SK-N-SH (cell line): ENCODE results near the gene BORCS5. TPM values are rescaled to one million over a fixed set of nuclear protein-coding genes. Genes with fewer than 3 reads are reported as not detected.

Experiments used
- CTCF ChIA-PET: fragments of 300-600, 350-600 bp; formaldehyde crosslinking; extraction: SDS; loops from one replicate; lab custom pipeline; 2021; lab: Yijun Ruan, JAX
- POLR2A ChIA-PET: fragments of 350-600 bp; sonication (Branson Sonifier 250); formaldehyde crosslinking; extraction: SDS; loops from one replicate; lab custom pipeline; 2020; ENCODE audit warnings: antibody characterized with exemption, inconsistent platforms; lab: Yijun Ruan, JAX
- DNase-seq: peaks from one replicate; pipeline ENCODE4 v3.0.0; 2012
- H2AFZ ChIP-seq: fragments of 200-600 bp; sonication (generic); 2 replicates; pipeline ENCODE4 v1.8.1; 2016; ENCODE audit warnings: antibody characterized with exemption, mild to moderate bottlenecking, low read depth
- H3F3A ChIP-seq: fragments of 200-600 bp; sonication (generic); replicated peaks from 2 replicates; pipeline ENCODE3; 2016; ENCODE audit warnings: antibody characterized with exemption, mild to moderate bottlenecking; ENCODE audit not compliant: insufficient read depth
- H3K27ac ChIP-seq, 2 experiments: fragments of 200-500 bp in 1 of 2; fragments of 200-600 bp in 1 of 2; sonication (Bioruptor generic) in 1 of 2; sonication (generic), shearing (Covaris generic) in 1 of 2; 2 replicates each; pipeline versions ENCODE4 v1.5.1 to v1.6.1; 2014 to 2016; ENCODE audit warnings: low read depth in 2 of 2, inconsistent platforms in 1 of 2, low read length in 1 of 2, mild to moderate bottlenecking in 1 of 2, mixed read lengths in 1 of 2
- H3K27me3 ChIP-seq: fragments of 200-600 bp; sonication (generic), shearing (Covaris generic); 2 replicates; pipeline ENCODE4 v1.6.1; 2016; ENCODE audit warnings: mixed run types; ENCODE audit not compliant: insufficient read depth
- H3K36me3 ChIP-seq, 2 experiments: fragments of 200-500 bp in 1 of 2; fragments of 200-600 bp in 1 of 2; sonication (Bioruptor generic) in 1 of 2; sonication (generic) in 1 of 2; replicated peaks in 1 of 2; 2 replicates each; pipeline versions ENCODE3 to v1.5.1; 2014 to 2016; ENCODE audit warnings: low read length in 1 of 2, mild to moderate bottlenecking in 1 of 2; ENCODE audit not compliant: insufficient read depth in 2 of 2, control insufficient read depth in 1 of 2
- H3K4me1 ChIP-seq, 2 experiments: fragments of 200-500 bp in 1 of 2; fragments of 200-600 bp in 1 of 2; sonication (Bioruptor generic) in 1 of 2; sonication (generic), shearing (Covaris generic) in 1 of 2; 2 replicates each; pipeline versions ENCODE4 v1.5.1 to v1.6.1; 2014 to 2016; ENCODE audit warnings: low read depth in 1 of 2, low read length in 1 of 2, mixed run types in 1 of 2; ENCODE audit not compliant: insufficient read depth in 2 of 2, control insufficient read depth in 1 of 2
- H3K4me2 ChIP-seq: fragments of 200-600 bp; sonication (generic), shearing (Covaris generic); 2 replicates; pipeline ENCODE4 v1.6.1; 2017; ENCODE audit warnings: mixed run types
- H3K4me3 ChIP-seq, 2 experiments: fragments of 200-500 bp in 1 of 2; fragments of 200-600 bp in 1 of 2; sonication (Bioruptor generic) in 1 of 2; sonication (generic), shearing (Covaris generic) in 1 of 2; 2 replicates each; pipeline versions ENCODE4 v1.5.1 to v1.8.1; 2014 to 2016; ENCODE audit warnings: low read depth in 2 of 2, inconsistent platforms in 1 of 2, low read length in 1 of 2, mild to moderate bottlenecking in 1 of 2, mixed read lengths in 1 of 2, moderate library complexity in 1 of 2
- H3K79me2 ChIP-seq: fragments of 200-600 bp; sonication (generic); 2 replicates; pipeline ENCODE4 v1.8.1; 2017; ENCODE audit warnings: mild to moderate bottlenecking; ENCODE audit not compliant: insufficient read depth
- H3K9ac ChIP-seq: fragments of 200-600 bp; sonication (generic); 2 replicates; pipeline ENCODE4 v1.6.1; 2017; ENCODE audit warnings: mixed run types
- H3K9me2 ChIP-seq: fragments of 200-600 bp; sonication (generic); 2 replicates; pipeline ENCODE4 v1.6.1; 2017; ENCODE audit warnings: mixed run types
- H3K9me3 ChIP-seq: fragments of 200-600 bp; sonication (generic); 2 replicates; pipeline ENCODE4 v1.6.1; 2017; ENCODE audit warnings: mixed run types, mild to moderate bottlenecking, moderate library complexity
- H4K20me1 ChIP-seq: fragments of 200-600 bp; sonication (generic); 2 replicates; pipeline ENCODE4 v1.6.1; 2017; ENCODE audit warnings: mild to moderate bottlenecking, mixed run types; ENCODE audit not compliant: insufficient read depth
- CHD2 ChIP-seq: fragments of 150-350 bp; IDR thresholded peaks from 2 replicates; pipeline ENCODE4 v1.6.1; 2018; ENCODE audit warnings: low read length; ENCODE audit not compliant: partially characterized antibody
- EP300 ChIP-seq, 2 experiments: IDR thresholded peaks; 2 replicates each; pipeline versions ENCODE4 v1.4.0 to v1.6.1; 2012; ENCODE audit warnings: borderline replicate concordance in 1 of 2, low read depth in 1 of 2, low read length in 1 of 2
- FOXJ3 ChIP-seq: sonication (generic); formaldehyde crosslinking; IDR thresholded peaks from 2 replicates; pipeline ENCODE4 v1.5.1; 2020; ENCODE audit warnings: mild to moderate bottlenecking, missing genetic modification reagents
- GATA2 ChIP-seq: sonication (generic); formaldehyde crosslinking; IDR thresholded peaks from 2 replicates; pipeline ENCODE4 v1.5.0; 2020; ENCODE audit warnings: mild to moderate bottlenecking, missing genetic modification reagents
- IRF3 ChIP-seq: fragments of 150-350 bp; IDR thresholded peaks from 2 replicates; pipeline ENCODE4 v1.6.1; 2016; ENCODE audit warnings: mild to moderate bottlenecking, low read depth, low read length
- JUND ChIP-seq: IDR thresholded peaks from 2 replicates; pipeline ENCODE4 v1.4.0; 2012
- MXI1 ChIP-seq: IDR thresholded peaks from 2 replicates; pipeline ENCODE4 v1.6.1; 2012; ENCODE audit warnings: mild to moderate bottlenecking, low read depth, low read length, improper control_type of control experiment
- NFIC ChIP-seq: IDR thresholded peaks from 2 replicates; pipeline ENCODE4 v1.4.0; 2012; ENCODE audit warnings: borderline replicate concordance
- POLR2AphosphoS5 ChIP-seq: IDR thresholded peaks from 2 replicates; pipeline ENCODE4 v1.6.1; 2012; ENCODE audit warnings: low read depth, low read length
- RAD21 ChIP-seq: IDR thresholded peaks from 2 replicates; pipeline ENCODE4 v1.6.1; 2012; ENCODE audit warnings: mild to moderate bottlenecking, low read length
- RCOR1 ChIP-seq: fragments of 150-350 bp; IDR thresholded peaks from 2 replicates; pipeline ENCODE4 v1.6.1; 2017; ENCODE audit warnings: antibody characterized with exemption, low read length
- REST ChIP-seq: IDR thresholded peaks from 2 replicates; pipeline ENCODE4 v1.6.1; 2012; ENCODE audit warnings: mild to moderate bottlenecking, low read depth, low read length, moderate library complexity
- RFX5 ChIP-seq: IDR thresholded peaks from 2 replicates; pipeline ENCODE4 v1.6.1; 2012; ENCODE audit warnings: mild to moderate bottlenecking, improper control_type of control experiment, low read length
- RXRA ChIP-seq: IDR thresholded peaks from 2 replicates; pipeline ENCODE4 v1.4.0; 2012; ENCODE audit warnings: low read depth, mild to moderate bottlenecking, borderline replicate concordance
- YY1 ChIP-seq: IDR thresholded peaks from 2 replicates; pipeline ENCODE4 v1.4.0; 2012; ENCODE audit warnings: low read depth, mild to moderate bottlenecking
- WGBS: methylation state at CpG from one replicate; pipeline ENCODE4 v1.1.6; 2017; ENCODE audit warnings: low lambda C conversion rate; 5-methylcytosine and 5-hydroxymethylcytosine counted together
- polyA plus RNA-seq, 3 experiments: library from polyadenylated mRNA; depleted of rRNA; stranded (reverse); fragments of >200 nt; gene quantifications; 2 replicates each; pipeline ENCODE4 v1.2.3, GENCODE V29; 2012
- TF ChIP-seq, protein P1 (sequence below): IDR thresholded peaks from 2 replicates; pipeline ENCODE4 v1.4.0; 2012; ENCODE audit warnings: low read depth, borderline replicate concordance
- TF ChIP-seq, protein P2 (sequence below): IDR thresholded peaks from 2 replicates; pipeline ENCODE4; 2012
- TF ChIP-seq, protein P3 (sequence below): fragments of 200-600 bp; sonication (generic); IDR thresholded peaks from 2 replicates; pipeline ENCODE4 v1.6.1; 2017; ENCODE audit warnings: antibody characterized with exemption, mild to moderate bottlenecking, moderate library complexity

Gene BORCS5
- polyA plus RNA-seq, 1 of the 3 experiments (the other 2 are of a cell fraction) = 16.3 TPM

DNA sequence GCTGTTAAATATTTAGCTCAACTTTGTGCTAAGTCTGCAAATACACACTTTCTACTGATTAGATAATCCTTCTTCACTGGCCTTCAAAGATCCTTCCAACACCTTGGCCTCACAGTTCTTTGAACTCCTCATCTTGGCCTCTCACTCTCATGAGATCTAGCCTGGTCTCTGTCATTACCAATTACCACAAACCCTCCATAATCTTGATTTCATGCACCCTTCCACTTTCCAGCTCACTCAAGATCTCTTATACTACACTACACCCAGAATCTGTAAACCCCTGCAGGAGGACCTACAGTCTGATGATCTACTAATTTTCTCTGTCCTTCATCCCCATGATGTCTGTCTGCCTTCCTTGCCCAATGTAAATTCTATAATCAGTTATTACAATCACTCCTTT is 134.7 kb downstream of the BORCS5 start (continued):
- TF ChIP-seq, protein P1, sequence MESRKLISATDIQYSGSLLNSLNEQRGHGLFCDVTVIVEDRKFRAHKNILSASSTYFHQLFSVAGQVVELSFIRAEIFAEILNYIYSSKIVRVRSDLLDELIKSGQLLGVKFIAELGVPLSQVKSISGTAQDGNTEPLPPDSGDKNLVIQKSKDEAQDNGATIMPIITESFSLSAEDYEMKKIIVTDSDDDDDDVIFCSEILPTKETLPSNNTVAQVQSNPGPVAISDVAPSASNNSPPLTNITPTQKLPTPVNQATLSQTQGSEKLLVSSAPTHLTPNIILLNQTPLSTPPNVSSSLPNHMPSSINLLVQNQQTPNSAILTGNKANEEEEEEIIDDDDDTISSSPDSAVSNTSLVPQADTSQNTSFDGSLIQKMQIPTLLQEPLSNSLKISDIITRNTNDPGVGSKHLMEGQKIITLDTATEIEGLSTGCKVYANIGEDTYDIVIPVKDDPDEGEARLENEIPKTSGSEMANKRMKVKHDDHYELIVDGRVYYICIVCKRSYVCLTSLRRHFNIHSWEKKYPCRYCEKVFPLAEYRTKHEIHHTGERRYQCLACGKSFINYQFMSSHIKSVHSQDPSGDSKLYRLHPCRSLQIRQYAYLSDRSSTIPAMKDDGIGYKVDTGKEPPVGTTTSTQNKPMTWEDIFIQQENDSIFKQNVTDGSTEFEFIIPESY = no peak

- CTCF ChIA-PET = no interaction called here
- Histone ChIP-seq H3K79me2 (peaks cover 45% of the 10 kb centered on the region), H3K4me1 (peaks cover 0 to 6% of the 10 kb centered on the region in 2 experiments; a peak in 2 of 4 replicates), H2AFZ (no peak overlapping the region), H3K4me3 (no peak overlapping the region), H3K4me2 (no peak overlapping the region), H3K27me3 (no peaks in the 10 kb centered on the region)
- POLR2A ChIA-PET = no interaction called here
- no peak for TF ChIP-seq REST
- no peak for TF ChIP-seq EP300 (IDR thresholded peaks at IDR 0.05; ENCODE audit: borderline replicate concordance in 1 of 2, low read depth in 1 of 2, low read length in 1 of 2)
- no peak for TF ChIP-seq FOXJ3 (CRISPR knock-in tag)
- TF ChIP-seq, protein P2, sequence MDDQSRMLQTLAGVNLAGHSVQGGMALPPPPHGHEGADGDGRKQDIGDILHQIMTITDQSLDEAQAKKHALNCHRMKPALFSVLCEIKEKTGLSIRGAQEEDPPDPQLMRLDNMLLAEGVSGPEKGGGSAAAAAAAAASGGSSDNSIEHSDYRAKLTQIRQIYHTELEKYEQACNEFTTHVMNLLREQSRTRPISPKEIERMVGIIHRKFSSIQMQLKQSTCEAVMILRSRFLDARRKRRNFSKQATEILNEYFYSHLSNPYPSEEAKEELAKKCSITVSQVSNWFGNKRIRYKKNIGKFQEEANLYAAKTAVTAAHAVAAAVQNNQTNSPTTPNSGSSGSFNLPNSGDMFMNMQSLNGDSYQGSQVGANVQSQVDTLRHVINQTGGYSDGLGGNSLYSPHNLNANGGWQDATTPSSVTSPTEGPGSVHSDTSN = no peak
- TF ChIP-seq YY1 = no peak
- TF ChIP-seq, protein P3, sequence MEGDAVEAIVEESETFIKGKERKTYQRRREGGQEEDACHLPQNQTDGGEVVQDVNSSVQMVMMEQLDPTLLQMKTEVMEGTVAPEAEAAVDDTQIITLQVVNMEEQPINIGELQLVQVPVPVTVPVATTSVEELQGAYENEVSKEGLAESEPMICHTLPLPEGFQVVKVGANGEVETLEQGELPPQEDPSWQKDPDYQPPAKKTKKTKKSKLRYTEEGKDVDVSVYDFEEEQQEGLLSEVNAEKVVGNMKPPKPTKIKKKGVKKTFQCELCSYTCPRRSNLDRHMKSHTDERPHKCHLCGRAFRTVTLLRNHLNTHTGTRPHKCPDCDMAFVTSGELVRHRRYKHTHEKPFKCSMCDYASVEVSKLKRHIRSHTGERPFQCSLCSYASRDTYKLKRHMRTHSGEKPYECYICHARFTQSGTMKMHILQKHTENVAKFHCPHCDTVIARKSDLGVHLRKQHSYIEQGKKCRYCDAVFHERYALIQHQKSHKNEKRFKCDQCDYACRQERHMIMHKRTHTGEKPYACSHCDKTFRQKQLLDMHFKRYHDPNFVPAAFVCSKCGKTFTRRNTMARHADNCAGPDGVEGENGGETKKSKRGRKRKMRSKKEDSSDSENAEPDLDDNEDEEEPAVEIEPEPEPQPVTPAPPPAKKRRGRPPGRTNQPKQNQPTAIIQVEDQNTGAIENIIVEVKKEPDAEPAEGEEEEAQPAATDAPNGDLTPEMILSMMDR = no peak
- no peak for TF ChIP-seq RCOR1
- no peak for TF ChIP-seq NFIC
- no peak for TF ChIP-seq RAD21
- no peak for TF ChIP-seq RXRA
- no peak for TF ChIP-seq MXI1
- TF ChIP-seq CHD2 = no peak
- no peak for TF ChIP-seq POLR2AphosphoS5
- TF ChIP-seq GATA2 (CRISPR knock-in tag) = no peak
- TF ChIP-seq JUND = no peak
- no peak for TF ChIP-seq RFX5
- TF ChIP-seq IRF3 = no peak
- TF ChIP-seq, all 33 proteins: peak for 0
- H3K36me3 ChIP-seq = peaks cover 6 to 33% of the 10 kb centered on the region in 2 experiments
- H4K20me1 ChIP-seq = no peaks in the 10 kb centered on the region
- no peaks in the 10 kb centered on the region for H3F3A ChIP-seq
- no peaks in the 10 kb centered on the region for H3K9me2 ChIP-seq
- 98% methylated on average over 5 of the region's 5 CpGs for WGBS
- no peak overlapping the region for H3K9ac ChIP-seq
- no peak for DNase-seq
- H3K27ac ChIP-seq = no peak overlapping the region
- H3K9me3 ChIP-seq = no peaks in the 10 kb centered on the region
These were observed 135.7 kb downstream of the BORCS5 start for GRCh38 chr12:12492547-12492946.
